GM10266 (cell line): ENCODE results near the gene MYO1H.

ENCODE experiments used
- DNase-seq: peaks from one replicate; pipeline ENCODE4 v3.0.0; 2012; ENCODE audit errors: extremely low spot score
- TF ChIP-seq, protein P1 (sequence below): IDR thresholded peaks from 2 replicates; pipeline ENCODE4 v1.5.1; 2012; ENCODE audit warnings: mild to moderate bottlenecking, low read depth; ENCODE audit not compliant: control insufficient read depth, insufficient read depth; ENCODE audit errors: missing control alignments

Gene MYO1H

GRCh38 chr12:109489955-109490565 is 142.4 kb downstream of the MYO1H start:
- TF ChIP-seq, protein P1, sequence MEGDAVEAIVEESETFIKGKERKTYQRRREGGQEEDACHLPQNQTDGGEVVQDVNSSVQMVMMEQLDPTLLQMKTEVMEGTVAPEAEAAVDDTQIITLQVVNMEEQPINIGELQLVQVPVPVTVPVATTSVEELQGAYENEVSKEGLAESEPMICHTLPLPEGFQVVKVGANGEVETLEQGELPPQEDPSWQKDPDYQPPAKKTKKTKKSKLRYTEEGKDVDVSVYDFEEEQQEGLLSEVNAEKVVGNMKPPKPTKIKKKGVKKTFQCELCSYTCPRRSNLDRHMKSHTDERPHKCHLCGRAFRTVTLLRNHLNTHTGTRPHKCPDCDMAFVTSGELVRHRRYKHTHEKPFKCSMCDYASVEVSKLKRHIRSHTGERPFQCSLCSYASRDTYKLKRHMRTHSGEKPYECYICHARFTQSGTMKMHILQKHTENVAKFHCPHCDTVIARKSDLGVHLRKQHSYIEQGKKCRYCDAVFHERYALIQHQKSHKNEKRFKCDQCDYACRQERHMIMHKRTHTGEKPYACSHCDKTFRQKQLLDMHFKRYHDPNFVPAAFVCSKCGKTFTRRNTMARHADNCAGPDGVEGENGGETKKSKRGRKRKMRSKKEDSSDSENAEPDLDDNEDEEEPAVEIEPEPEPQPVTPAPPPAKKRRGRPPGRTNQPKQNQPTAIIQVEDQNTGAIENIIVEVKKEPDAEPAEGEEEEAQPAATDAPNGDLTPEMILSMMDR, result no peak

DNA sequence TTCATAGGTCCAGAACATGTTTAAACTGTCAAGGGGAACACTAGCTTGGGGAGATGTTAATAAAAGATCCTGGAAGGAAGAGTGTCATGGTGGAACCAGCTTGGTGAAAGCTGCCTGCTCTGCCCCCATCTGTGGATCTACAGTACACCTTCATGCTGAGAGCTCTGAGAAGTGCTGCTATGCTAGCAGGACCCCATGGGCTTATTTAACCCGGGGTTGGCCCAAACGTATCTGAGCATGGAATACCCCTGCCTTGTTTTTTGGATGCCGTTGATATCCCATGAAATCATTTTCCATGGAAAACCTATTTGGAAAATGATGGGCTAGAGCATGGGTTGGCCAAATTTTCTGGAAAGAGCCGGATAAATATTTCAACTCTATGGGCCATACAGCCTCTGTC is 144.0 kb downstream of the MYO1H start:
- DNase-seq, result no peak
- TF ChIP-seq, protein P1, result no peak

More at GRCh38 chr12:109489955-109490565, 142.4 kb downstream of the MYO1H start:
- DNase-seq, result no peak

- TF ChIP-seq, protein P1, result no peak
- no peak for DNase-seq
Measured at GRCh38 chr12:109492371-109492770, 144.7 kb downstream of the MYO1H start.

- no peak for DNase-seq
Measured at GRCh38 chr12:109493090-109493489, 145.4 kb downstream of the MYO1H start.

GRCh38 chr12:109493938-109494337 is 146.2 kb downstream of the MYO1H start:
- DNase-seq, result no peak
- TF ChIP-seq, protein P1, result no peak

More at GRCh38 chr12:109493090-109493489, 145.4 kb downstream of the MYO1H start:
- TF ChIP-seq, protein P1, result no peak

DNA sequence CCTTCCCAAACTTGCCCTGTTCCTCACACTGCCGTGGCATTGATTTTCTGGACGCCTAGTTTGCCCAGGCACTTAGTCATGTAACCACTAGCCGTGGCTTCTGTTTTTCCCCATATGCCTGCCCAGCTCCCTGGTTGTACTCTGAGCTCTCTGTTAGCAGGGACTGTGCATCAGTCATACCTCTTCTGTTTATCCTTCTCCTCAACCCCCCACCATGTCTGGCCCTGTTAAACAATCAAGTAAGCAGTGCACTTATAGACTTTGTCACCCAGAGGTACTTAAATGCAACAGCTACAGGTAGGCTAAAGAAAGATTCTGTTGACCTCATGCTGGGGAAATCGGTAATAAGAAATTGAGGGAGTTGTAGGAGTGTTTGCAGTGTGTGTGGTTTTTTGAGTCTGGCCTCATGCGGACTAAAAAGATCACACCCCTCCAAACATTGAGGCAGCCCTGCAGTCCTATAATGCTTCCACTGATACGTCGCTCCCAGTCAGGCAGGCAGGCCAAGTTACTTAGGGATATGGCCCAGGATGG is 146.7 kb downstream of the MYO1H start:
- no peak for DNase-seq

GRCh38 chr12:109495012-109495411 is 147.3 kb downstream of the MYO1H start:
- TF ChIP-seq, protein P1, result no peak
- DNase-seq, result no peak

More for the DNA sequence above, 146.7 kb downstream of the MYO1H start:
- TF ChIP-seq, protein P1, result no peak
